Esophagus squamous epithelium (tissue), 4 donors: ENCODE data around the gene NADSYN1.

Source experiments
- CTCF ChIP-seq, 6 experiments: fragments of 450-650 bp in 4 of 6; fragments of 200-600 bp in 2 of 6; sonication (generic) in 2 of 6; IDR thresholded peaks; one replicate each; pipeline ENCODE4 v1.5.1; 2016 to 2019; ENCODE audit warnings: antibody characterized with exemption in 6 of 6, mild to moderate bottlenecking in 4 of 6, moderate library complexity in 4 of 6
- POLR2A ChIP-seq, 4 donors: fragments of 450-650 bp; IDR thresholded peaks; one replicate each; pipeline ENCODE4 v1.6.1; 2017; ENCODE audit warnings: antibody characterized with exemption in 4 of 4, mild to moderate bottlenecking in 4 of 4, moderate library complexity in 3 of 4

DNA sequence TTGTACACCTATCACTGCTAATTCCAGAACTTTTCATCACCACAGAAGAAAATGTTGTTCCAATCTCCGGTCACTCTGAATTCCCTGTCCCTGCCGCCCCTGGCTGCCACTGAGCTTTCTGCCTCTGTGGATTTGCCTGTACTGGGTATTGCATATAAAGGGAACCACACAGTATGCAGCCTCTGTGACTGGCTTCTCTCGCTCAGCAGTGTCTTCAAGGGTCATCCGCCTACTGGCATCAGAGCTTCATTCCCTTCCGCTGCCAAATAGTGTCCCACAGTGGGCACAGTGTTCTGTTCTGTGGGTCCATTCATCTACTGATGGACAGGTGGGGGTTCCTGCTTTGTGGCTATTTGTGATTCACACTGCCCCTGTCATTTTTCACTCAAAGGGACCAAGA, 10.1 kb upstream of the NADSYN1 start:
- TF ChIP-seq CTCF (IDR thresholded peaks at IDR 0.05) (no peak), POLR2A (IDR thresholded peaks at IDR 0.05) (no peak)
